ENCODE measurements around the gene PTCSC3.

The PTCSC3 gene

DNA sequence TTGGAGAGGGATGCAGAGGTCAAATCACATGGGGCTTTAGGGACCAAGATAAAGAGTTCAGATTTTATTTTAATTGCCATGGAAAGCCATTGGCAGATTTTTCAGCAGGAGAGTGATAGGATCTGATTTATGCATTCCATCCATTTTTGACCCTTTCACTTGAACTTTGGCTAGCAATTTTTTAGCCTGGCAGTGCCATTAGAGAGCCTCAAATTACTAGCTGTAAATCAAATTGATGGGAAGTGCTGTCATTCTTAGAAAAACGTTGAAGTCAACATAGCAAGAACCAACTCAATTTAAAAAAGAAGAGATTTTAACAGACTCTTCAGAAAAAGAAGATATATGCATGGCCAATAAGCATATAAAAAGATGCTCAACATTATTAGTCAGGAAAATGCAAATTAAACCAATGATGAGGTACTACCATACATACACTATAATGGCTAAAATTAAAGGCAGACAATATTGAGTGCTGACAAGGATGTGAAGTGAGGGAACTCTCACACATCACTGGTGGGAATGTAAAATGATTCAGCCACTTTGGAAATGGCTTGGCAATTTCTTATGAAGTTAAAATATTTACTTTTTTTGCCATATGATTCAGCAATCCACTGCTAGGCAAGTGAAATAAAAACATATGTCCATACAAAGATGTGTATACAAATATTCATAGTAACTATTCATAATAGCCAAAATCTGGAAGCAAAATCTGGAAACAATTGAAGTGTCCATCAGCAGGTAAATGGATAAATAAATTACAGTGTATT is 89.7 kb downstream of the PTCSC3 start:
- H3K27me3 ChIP-seq (ENCODE audit: control insufficient read depth, insufficient read depth, low read length) = no peaks in the 10 kb centered on the region
- H3K27ac ChIP-seq (ENCODE audit: low read depth, low read length) = no peak overlapping the region
- H3K9me3 ChIP-seq (ENCODE audit: control insufficient read depth, insufficient read depth, low read length) = no peaks in the 10 kb centered on the region
- no peaks in the 10 kb centered on the region for H3K4me1 ChIP-seq (ENCODE audit: control insufficient read depth, insufficient read depth, low read length)
- H3K4me3 ChIP-seq (ENCODE audit: low read depth, low read length) = no peak overlapping the region
- no peaks in the 10 kb centered on the region for H3K36me3 ChIP-seq (ENCODE audit: control insufficient read depth, insufficient read depth, low read length)
- H3K9ac ChIP-seq (ENCODE audit: low read depth, low read length) = no peak overlapping the region

DNA sequence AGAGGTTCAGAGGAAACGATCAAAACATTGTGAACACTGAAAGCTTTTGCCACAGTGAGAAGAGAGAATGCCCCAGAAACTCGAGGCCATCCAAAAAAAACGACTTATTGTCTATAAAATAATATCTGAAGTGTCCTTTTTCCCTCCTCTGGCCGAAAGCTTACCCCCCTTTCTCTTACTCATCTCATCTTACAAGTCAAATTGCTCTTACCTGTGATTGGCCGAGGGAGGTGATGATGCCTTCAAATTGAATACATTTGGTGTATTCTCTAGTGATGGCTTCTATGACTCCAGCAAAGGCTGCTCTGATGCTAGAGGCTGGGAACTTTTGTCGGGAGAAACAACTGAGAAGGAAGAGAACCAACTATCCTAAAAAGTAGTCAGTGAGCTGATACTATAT is 90.7 kb downstream of the PTCSC3 start:
- Histone ChIP-seq H3K36me3 (ENCODE audit: control insufficient read depth, insufficient read depth, low read length) (no peaks in the 10 kb centered on the region), H3K4me1 (ENCODE audit: control insufficient read depth, insufficient read depth, low read length) (no peaks in the 10 kb centered on the region), H3K9me3 (ENCODE audit: control insufficient read depth, insufficient read depth, low read length) (no peaks in the 10 kb centered on the region), H3K27me3 (ENCODE audit: control insufficient read depth, insufficient read depth, low read length) (no peaks in the 10 kb centered on the region), H3K4me3 (ENCODE audit: low read depth, low read length) (no peak overlapping the region), H3K27ac (ENCODE audit: low read depth, low read length) (no peak overlapping the region), H3K9ac (ENCODE audit: low read depth, low read length) (no peak overlapping the region)

Measured in HUES48 (cell line).